GM12864 (cell line): ENCODE results near the gene HMGCR.

Source experiments
- DNase-seq: peaks from one replicate; pipeline ENCODE4 v3.0.0-alpha.2; 2011; ENCODE audit warnings: low read depth
- H3K4me3 ChIP-seq: 2 replicates; pipeline ENCODE4 v1.5.1; 2011; ENCODE audit warnings: mild to moderate bottlenecking, low read depth, low read length, control low read depth
- CTCF ChIP-seq: IDR thresholded peaks from 2 replicates; pipeline ENCODE4 v1.5.1; 2011; ENCODE audit warnings: low read depth, mild to moderate bottlenecking, moderate library complexity, low read length, control low read depth, inconsistent platforms; ENCODE audit errors: missing control alignments

Gene HMGCR

GRCh38 chr5:75361310-75361709 is 24.3 kb downstream of the HMGCR start:
- DNase-seq: no peak
- TF ChIP-seq CTCF: no peak
- no peak overlapping the region for H3K4me3 ChIP-seq

GRCh38 chr5:75362474-75362975 is 25.5 kb downstream of the HMGCR start:
- DNase-seq: no peak
- H3K4me3 ChIP-seq: no peak overlapping the region
- TF ChIP-seq CTCF: no peak

GRCh38 chr5:75363111-75363510 is 26.1 kb downstream of the HMGCR start:
- no peak overlapping the region for H3K4me3 ChIP-seq
- no peak for TF ChIP-seq CTCF
- no peak for DNase-seq

- no peak for DNase-seq
- TF ChIP-seq CTCF: no peak
- H3K4me3 ChIP-seq: no peak overlapping the region
Measured at GRCh38 chr5:75363726-75364495, 26.9 kb downstream of the HMGCR start.

- TF ChIP-seq CTCF: no peak
- H3K4me3 ChIP-seq: no peak overlapping the region
- no peak for DNase-seq
Measured at GRCh38 chr5:75364571-75365280, 27.7 kb downstream of the HMGCR start.

GRCh38 chr5:75365740-75366139 is 28.7 kb downstream of the HMGCR start:
- no peak for TF ChIP-seq CTCF
- no peak for DNase-seq
- no peak overlapping the region for H3K4me3 ChIP-seq
